Sigmoid colon (tissue), 4 donors: ENCODE measurements around the gene ABCD2.

Experiments used
- EP300 ChIP-seq, 4 donors: sonication (generic); formaldehyde crosslinking; IDR thresholded peaks; one replicate each; pipeline ENCODE4 v1.6.1; 2017; ENCODE audit warnings: antibody characterized with exemption in 4 of 4
- POLR2A ChIP-seq, 2 donors: fragments of 450-650 bp; IDR thresholded peaks; one replicate each; pipeline ENCODE4 v1.6.1; 2016; ENCODE audit warnings: antibody characterized with exemption in 2 of 2, mild to moderate bottlenecking in 2 of 2, moderate library complexity in 2 of 2
- POLR2AphosphoS5 ChIP-seq, 4 donors: sonication (generic); formaldehyde crosslinking; IDR thresholded peaks; one replicate each; pipeline ENCODE4 v1.6.1; 2017; ENCODE audit warnings: antibody characterized with exemption in 4 of 4
- TF ChIP-seq, protein P1 (sequence below), 4 experiments: fragments of 450-650 bp in 3 of 4; fragments of 200-600 bp in 1 of 4; IDR thresholded peaks; one replicate each; pipeline ENCODE4 v1.5.1; 2016 to 2019; ENCODE audit warnings: antibody characterized with exemption in 4 of 4, mild to moderate bottlenecking in 3 of 4, moderate library complexity in 2 of 4

DNA sequence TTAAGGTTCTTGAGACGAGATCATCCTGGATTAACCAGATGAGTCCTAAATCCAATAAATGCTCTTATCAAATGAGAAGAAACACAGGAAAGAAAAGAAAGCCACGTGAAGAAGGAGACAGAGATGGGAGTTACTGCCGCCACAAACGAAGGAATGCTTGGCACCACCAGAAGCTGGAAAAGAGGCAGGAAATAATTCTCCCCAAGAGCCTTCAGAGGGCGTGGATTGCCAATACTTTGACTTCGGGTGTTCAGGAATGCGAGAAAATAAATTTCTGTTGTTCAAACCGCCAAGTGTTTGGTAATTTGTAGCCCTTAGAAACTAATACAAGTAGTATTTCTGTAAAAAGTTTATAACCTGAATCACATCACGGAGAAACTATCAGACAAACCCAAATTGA, 31.3 kb downstream of the ABCD2 start:
- TF ChIP-seq POLR2AphosphoS5 (IDR thresholded peaks at IDR 0.05) (no peak), EP300 (IDR thresholded peaks at IDR 0.05) (no peak), POLR2A (IDR thresholded peaks at IDR 0.05) (no peak)
- TF ChIP-seq, protein P1, sequence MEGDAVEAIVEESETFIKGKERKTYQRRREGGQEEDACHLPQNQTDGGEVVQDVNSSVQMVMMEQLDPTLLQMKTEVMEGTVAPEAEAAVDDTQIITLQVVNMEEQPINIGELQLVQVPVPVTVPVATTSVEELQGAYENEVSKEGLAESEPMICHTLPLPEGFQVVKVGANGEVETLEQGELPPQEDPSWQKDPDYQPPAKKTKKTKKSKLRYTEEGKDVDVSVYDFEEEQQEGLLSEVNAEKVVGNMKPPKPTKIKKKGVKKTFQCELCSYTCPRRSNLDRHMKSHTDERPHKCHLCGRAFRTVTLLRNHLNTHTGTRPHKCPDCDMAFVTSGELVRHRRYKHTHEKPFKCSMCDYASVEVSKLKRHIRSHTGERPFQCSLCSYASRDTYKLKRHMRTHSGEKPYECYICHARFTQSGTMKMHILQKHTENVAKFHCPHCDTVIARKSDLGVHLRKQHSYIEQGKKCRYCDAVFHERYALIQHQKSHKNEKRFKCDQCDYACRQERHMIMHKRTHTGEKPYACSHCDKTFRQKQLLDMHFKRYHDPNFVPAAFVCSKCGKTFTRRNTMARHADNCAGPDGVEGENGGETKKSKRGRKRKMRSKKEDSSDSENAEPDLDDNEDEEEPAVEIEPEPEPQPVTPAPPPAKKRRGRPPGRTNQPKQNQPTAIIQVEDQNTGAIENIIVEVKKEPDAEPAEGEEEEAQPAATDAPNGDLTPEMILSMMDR (IDR thresholded peaks at IDR 0.05), result no peak
